CD4-positive, alpha-beta T cell (primary cell): Measurements from ENCODE around the gene CARS2. TPM values are rescaled to one million over a fixed set of nuclear protein-coding genes. Genes with fewer than 3 reads are reported as not detected.
"Not testable (repeated sequence)": the region's sequence is repeated elsewhere in the genome, so short reads cannot be mapped to it uniquely, and the experiment has no call there.

Source experiments
- ATAC-seq: fragments of 200-7000 bp; cut with Tn5 transposase; one replicate; pipeline ENCODE4 v1.10.0; 2022; ENCODE audit warnings: mild to moderate bottlenecking; ENCODE audit not compliant: poor library complexity
- CTCF ChIA-PET: fragments of 350-600 bp; sonication (Branson Sonifier 250); formaldehyde crosslinking; loops from one replicate; lab custom pipeline; 2021; ENCODE audit warnings: antibody characterized with exemption, inconsistent platforms; lab: Charles Lee
- POLR2A ChIA-PET: fragments of 350-600 bp; sonication (Branson Sonifier 250); formaldehyde crosslinking; loops from one replicate; lab custom pipeline; 2021; ENCODE audit warnings: antibody characterized with exemption, inconsistent platforms; lab: Charles Lee
- DNase-seq, 14 experiments: peaks; one replicate each; pipeline ENCODE4 v3.0.0-alpha.2; 2013 to 2020; ENCODE audit warnings: mixed read lengths in 2 of 14
- H3K27ac ChIP-seq, 2 donors: one replicate each; pipeline versions ENCODE4 v1.5.1 to v1.7.0; 2013; ENCODE audit warnings: low read length in 2 of 2, low read depth in 1 of 2, mild to moderate bottlenecking in 1 of 2
- H3K27me3 ChIP-seq, 2 experiments: 1 replicate in 1 of 2; 2 replicates in 1 of 2; pipeline versions ENCODE4 v1.6.1 to v1.7.0; 2013; ENCODE audit warnings: low read length in 2 of 2, control low read depth in 1 of 2, mild to moderate bottlenecking in 1 of 2, moderate library complexity in 1 of 2; ENCODE audit not compliant: insufficient read depth in 2 of 2, control insufficient read depth in 1 of 2
- H3K36me3 ChIP-seq: one replicate; pipeline ENCODE4 v1.6.1; 2013; ENCODE audit warnings: low read length, control low read depth; ENCODE audit not compliant: insufficient read depth
- H3K4me1 ChIP-seq: one replicate; pipeline ENCODE4 v1.6.1; 2013; ENCODE audit warnings: low read length, control low read depth; ENCODE audit not compliant: insufficient read depth
- H3K4me3 ChIP-seq: one replicate; pipeline ENCODE4 v1.5.1; 2013; ENCODE audit warnings: mild to moderate bottlenecking, low read length, moderate library complexity
- H3K9me3 ChIP-seq, 2 experiments: 1 replicate in 1 of 2; 2 replicates in 1 of 2; pipeline versions ENCODE4 v1.6.1 to v1.7.0; 2013; ENCODE audit warnings: low read length in 2 of 2, mild to moderate bottlenecking in 2 of 2, control low read depth in 1 of 2, moderate library complexity in 1 of 2; ENCODE audit not compliant: control insufficient read depth in 1 of 2, insufficient read depth in 1 of 2
- H3K27ac Mint-ChIP-seq: one replicate; pipeline ENCODE4 v1.8.0; 2020; ENCODE audit warnings: mixed read lengths
- H3K27me3 Mint-ChIP-seq: one replicate; pipeline ENCODE4 v1.8.0; 2021; ENCODE audit warnings: mixed read lengths
- H3K36me3 Mint-ChIP-seq: one replicate; pipeline ENCODE4 v1.8.0; 2021; ENCODE audit warnings: low read depth, mixed read lengths
- H3K4me1 Mint-ChIP-seq: one replicate; pipeline ENCODE4 v1.8.0; 2021; ENCODE audit warnings: low read depth, mixed read lengths
- H3K4me3 Mint-ChIP-seq: one replicate; pipeline ENCODE4 v1.8.0; 2020; ENCODE audit warnings: mild to moderate bottlenecking, mixed read lengths
- H3K9me3 Mint-ChIP-seq: one replicate; pipeline ENCODE4 v1.8.0; 2020; ENCODE audit warnings: mixed read lengths
- intact Hi-C, 2 experiments: fragments of 100-400 bp; cut with DNase I in 1 of 2; cut with micrococcal nuclease in 1 of 2; formaldehyde crosslinking; loops; one replicate each; pipeline versions ENCODE4 v1.15.1 to v1.9.0; 2023 to 2025; cut with DNase I, micrococcal nuclease
- total RNA-seq, 174 experiments: library from RNA in 2 of 174; stranded (reverse) in 2 of 174; gene quantifications; one replicate each; pipeline ENCODE4 v1.2.3 and lab custom pipeline; 2021 to 2026
- TF ChIP-seq, protein P1 (sequence below): fragments of 200-600 bp; IDR thresholded peaks from one replicate; pipeline ENCODE4 v1.8.0; 2022; ENCODE audit warnings: antibody characterized with exemption, mild to moderate bottlenecking

Gene CARS2
- total RNA-seq, 2 experiments from 2014 or later: 50.2 to 56.5 TPM

DNA sequence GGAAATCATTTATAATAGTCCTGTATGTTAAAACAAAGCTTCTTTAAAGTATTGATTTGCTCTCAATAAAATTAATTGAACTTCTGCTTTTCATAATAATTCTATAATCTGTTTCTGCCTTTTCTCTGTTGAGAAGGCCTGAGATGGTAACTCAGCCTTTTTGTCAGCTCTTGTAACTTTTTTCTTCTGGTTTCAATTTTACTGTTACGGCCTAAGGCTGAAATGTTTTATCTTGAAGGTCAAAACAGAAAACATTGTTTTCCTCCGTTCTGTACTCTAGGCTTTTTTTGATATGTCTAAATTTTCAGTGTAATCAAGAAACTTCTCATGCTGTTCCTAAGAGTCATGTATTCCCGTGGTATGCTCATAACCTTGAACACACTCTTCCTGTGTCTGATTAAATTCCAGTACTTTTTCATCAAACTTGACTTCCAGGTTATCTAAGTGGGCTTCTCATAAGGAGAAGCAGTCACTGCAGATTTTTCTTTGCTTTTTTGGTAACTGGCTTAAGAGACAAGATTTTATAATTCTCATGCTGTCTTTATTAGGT is 98.2 kb downstream of the CARS2 start:
- Histone ChIP-seq H3K4me1 (no peaks in the 10 kb centered on the region), H3K27ac (no peak overlapping the region), H3K36me3 (no peaks in the 10 kb centered on the region), H3K27me3 (no peaks in the 10 kb centered on the region), H3K9me3 (no peaks in the 10 kb centered on the region), H3K4me3 (no peak overlapping the region)
- ChIA-PET POLR2A (no interaction called here), CTCF (no interaction called here)
- intact Hi-C loops: no loop called here
- peaks cover 4% of the 10 kb centered on the region for H3K27me3 Mint-ChIP-seq
- DNase-seq (no peak), ATAC-seq (no peak)
- no peaks in the 10 kb centered on the region for H3K9me3 Mint-ChIP-seq
- no peaks in the 10 kb centered on the region for H3K4me1 Mint-ChIP-seq
- H3K4me3 Mint-ChIP-seq: no peak overlapping the region
- no peaks in the 10 kb centered on the region for H3K36me3 Mint-ChIP-seq
- TF ChIP-seq, protein P1, sequence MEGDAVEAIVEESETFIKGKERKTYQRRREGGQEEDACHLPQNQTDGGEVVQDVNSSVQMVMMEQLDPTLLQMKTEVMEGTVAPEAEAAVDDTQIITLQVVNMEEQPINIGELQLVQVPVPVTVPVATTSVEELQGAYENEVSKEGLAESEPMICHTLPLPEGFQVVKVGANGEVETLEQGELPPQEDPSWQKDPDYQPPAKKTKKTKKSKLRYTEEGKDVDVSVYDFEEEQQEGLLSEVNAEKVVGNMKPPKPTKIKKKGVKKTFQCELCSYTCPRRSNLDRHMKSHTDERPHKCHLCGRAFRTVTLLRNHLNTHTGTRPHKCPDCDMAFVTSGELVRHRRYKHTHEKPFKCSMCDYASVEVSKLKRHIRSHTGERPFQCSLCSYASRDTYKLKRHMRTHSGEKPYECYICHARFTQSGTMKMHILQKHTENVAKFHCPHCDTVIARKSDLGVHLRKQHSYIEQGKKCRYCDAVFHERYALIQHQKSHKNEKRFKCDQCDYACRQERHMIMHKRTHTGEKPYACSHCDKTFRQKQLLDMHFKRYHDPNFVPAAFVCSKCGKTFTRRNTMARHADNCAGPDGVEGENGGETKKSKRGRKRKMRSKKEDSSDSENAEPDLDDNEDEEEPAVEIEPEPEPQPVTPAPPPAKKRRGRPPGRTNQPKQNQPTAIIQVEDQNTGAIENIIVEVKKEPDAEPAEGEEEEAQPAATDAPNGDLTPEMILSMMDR: no peak
- H3K27ac Mint-ChIP-seq: no peak overlapping the region

DNA sequence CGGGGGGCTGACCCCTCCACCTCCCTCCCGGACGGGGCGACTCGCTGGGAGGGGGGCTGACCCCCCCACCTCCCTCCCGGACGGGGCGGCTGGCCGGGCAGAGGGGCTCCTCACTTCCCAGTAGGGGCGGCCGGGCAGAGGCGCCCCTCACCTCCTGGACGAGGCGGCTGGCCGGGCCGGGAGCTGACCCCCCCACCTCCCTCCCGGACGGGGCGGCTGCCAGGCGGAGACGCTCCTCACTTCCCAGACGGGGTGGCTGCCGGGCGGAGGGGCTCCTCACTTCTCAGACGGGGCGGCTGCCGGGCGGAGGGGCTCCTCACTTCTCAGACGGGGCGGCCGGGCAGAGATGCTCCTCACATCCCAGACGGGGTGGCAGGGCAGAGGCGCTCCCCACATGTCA is 99.6 kb downstream of the CARS2 start:
- H3K27me3 Mint-ChIP-seq, CTCF ChIA-PET, intact Hi-C loops, H3K4me3 Mint-ChIP-seq, H3K9me3 Mint-ChIP-seq, H3K27ac Mint-ChIP-seq, H3K36me3 Mint-ChIP-seq, H3K4me1 Mint-ChIP-seq, H3K27ac ChIP-seq, H3K9me3 ChIP-seq, ATAC-seq, H3K4me1 ChIP-seq, H3K27me3 ChIP-seq, POLR2A ChIA-PET, H3K4me3 ChIP-seq, H3K36me3 ChIP-seq, DNase-seq: not testable (repeated sequence)

DNA sequence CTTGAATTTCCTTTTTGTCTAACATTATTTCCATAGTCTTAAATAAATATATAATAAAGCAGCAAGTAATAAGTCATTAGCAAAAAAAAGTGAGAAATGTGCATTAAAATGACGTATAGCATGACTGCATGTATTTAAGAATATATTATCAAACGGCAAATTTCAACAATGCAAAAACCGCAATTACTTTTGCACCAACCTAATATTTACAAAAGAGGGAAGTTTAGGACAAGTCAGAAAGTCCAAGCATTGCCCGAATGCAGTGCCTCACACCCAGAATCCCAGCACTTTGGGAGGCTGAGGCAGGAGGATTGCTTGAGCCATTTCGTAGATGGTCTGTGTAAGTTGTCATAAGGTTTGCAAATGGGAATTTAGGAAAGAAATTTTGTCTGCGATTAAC is 100.8 kb downstream of the CARS2 start:
- Mint-ChIP-seq H3K36me3 (no peaks in the 10 kb centered on the region), H3K9me3 (no peaks in the 10 kb centered on the region), H3K27ac (no peak overlapping the region), H3K4me3 (no peak overlapping the region), H3K4me1 (no peaks in the 10 kb centered on the region), H3K27me3 (peaks cover 5% of the 10 kb centered on the region)
- POLR2A ChIA-PET: no interaction called here
- DNase-seq (no peak), ATAC-seq (no peak)
- TF ChIP-seq, protein P1: no peak
- no peaks in the 10 kb centered on the region for H3K36me3 ChIP-seq
- H3K27ac ChIP-seq: no peak overlapping the region
- peaks cover 0 to 1% of the 10 kb centered on the region in 2 experiments for H3K27me3 ChIP-seq
- CTCF ChIA-PET: no interaction called here
- intact Hi-C loops: no loop called here
- H3K4me1 ChIP-seq: no peaks in the 10 kb centered on the region
- H3K4me3 ChIP-seq: no peak overlapping the region
- no peaks in the 10 kb centered on the region for H3K9me3 ChIP-seq

DNA sequence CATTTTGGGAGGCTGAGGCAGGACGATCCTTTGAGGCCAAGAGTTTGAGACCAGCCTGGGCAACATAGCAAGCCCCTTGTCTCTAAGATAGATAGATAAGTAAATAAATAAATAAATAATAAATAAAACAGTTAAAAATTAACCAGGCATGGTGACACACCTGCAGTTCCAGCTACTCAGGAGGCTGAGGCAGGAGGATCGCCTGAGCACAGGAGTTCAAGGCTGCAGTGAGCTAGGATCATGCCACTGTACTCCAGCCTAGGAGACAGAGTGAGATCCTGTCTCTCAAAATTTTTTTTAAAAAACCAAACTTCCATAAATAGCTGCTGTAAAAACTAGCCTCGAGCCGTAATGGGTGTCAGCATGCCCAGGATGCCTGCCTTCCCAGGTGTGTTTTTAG is 104.9 kb downstream of the CARS2 start:
- POLR2A ChIA-PET: no interaction called here

More for the DNA sequence above, 104.9 kb downstream of the CARS2 start:
- H3K9me3 Mint-ChIP-seq: no peaks in the 10 kb centered on the region
- Histone ChIP-seq H3K9me3 (no peaks in the 10 kb centered on the region), H3K27ac (no peak overlapping the region), H3K4me1 (no peaks in the 10 kb centered on the region), H3K4me3 (no peak overlapping the region), H3K27me3 (peaks cover 0 to 3% of the 10 kb centered on the region in 2 experiments), H3K36me3 (no peaks in the 10 kb centered on the region)
- no peak for ATAC-seq
- TF ChIP-seq, protein P1: no peak
- H3K4me1 Mint-ChIP-seq: no peaks in the 10 kb centered on the region
- H3K4me3 Mint-ChIP-seq: no peak overlapping the region
- H3K36me3 Mint-ChIP-seq: no peaks in the 10 kb centered on the region
- DNase-seq: no peak
- CTCF ChIA-PET: no interaction called here
- intact Hi-C loops: no loop called here
- no peak overlapping the region for H3K27ac Mint-ChIP-seq
- H3K27me3 Mint-ChIP-seq: peaks cover 5% of the 10 kb centered on the region
